Stimulated activated CD4-positive, alpha-beta T cell treated with anti-CD3 and anti-CD28 coated beads, TNF-alpha, amount 100 ng/mL, for 24 hours (primary cell): Measurements from ENCODE around the gene TBCD.
"Not testable (repeated sequence)": the region's sequence is repeated elsewhere in the genome, so short reads cannot be mapped to it uniquely, and the experiment has no call there.

ENCODE experiments used
- DNase-seq, 3 experiments: peaks; one replicate each; pipeline ENCODE4 v3.0.0-alpha.2; 2020; ENCODE audit warnings: low read depth in 3 of 3

TBCD gene

GRCh38 chr17:82729479-82730260 lies 22.2 kb upstream of the TBCD start:
- DNase-seq, result no peak

DNA sequence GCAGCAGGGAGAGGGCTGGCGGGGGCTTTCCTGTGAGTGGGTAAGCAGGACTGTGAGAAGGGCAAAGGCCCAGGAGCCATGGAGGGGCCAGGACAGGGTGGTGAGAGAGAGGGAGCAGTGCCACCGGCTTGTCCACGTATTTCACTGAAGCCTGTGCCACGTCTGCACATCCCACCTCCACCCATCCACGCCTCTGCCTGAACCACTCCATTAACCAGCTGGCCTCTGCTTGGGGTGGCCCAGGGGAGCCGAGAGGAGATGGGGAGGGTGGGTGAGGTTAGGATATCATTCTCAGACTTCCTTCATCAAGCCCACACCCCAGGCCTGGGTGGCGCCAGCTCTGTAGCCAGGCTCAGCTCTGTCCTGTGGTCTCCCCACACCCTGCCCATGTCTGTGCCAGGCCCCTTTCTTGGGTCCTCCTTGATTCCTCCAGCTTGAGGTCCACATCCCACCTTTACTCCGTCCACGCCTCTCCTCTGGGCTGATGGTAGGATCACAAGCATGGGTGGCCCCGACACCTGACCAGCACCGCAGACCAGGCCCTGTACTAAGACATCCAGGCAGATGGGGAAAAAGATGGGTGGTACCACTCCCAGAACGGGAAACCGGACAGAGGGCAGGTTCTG lies 19.6 kb upstream of the TBCD start:
- no peak for DNase-seq

DNA sequence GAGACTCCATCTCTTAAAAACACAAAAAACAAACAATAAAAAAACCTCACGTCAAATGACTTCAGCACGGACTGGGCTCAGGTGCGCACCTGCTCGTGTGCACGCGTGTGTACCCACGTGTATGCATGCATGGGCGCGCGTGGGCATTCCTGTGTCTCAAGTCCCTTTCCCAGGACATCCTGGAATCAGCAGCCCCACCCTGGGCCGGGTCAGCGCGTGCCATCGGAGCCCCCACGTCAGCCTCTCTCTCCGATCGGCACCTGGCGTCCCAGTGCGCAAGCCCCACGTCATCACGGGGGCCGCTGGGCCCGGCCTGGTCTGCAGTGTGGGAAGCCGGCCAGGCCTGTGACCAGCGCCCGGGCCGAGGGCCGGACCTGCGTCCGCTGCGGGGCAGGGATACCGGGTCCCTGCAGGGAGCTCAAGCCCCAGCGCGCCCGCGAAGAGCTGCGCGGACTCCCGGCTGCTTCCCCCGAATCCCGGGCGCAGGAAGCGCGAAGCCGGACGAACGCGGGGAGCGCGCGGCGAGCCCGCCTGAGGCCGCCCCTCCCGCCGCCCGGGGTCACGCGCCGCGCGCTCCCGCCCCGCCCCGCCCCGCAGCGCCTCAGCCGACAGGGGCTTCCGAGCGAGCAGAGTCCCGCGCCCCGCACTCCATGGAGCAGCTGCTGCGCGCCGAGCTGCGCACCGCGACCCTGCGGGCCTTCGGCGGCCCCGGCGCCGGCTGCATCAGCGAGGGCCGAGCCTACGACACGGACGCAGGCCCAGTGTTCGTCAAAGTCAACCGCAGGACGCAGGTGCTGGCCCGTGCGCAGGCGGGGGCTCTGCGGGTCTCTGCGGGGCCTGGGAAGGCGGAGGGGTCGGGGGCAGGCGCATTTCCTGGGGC lies 16.6 kb upstream of the TBCD start, which contains the start of gene FN3K:
TSS of gene FN3K (plus strand) at position 629 of the 880 bp plus-strand sequence. CDS start at position 651, 22 bp downstream.
- DNase-seq, result peak in 1 of 3 experiments; percentile 30

DNA sequence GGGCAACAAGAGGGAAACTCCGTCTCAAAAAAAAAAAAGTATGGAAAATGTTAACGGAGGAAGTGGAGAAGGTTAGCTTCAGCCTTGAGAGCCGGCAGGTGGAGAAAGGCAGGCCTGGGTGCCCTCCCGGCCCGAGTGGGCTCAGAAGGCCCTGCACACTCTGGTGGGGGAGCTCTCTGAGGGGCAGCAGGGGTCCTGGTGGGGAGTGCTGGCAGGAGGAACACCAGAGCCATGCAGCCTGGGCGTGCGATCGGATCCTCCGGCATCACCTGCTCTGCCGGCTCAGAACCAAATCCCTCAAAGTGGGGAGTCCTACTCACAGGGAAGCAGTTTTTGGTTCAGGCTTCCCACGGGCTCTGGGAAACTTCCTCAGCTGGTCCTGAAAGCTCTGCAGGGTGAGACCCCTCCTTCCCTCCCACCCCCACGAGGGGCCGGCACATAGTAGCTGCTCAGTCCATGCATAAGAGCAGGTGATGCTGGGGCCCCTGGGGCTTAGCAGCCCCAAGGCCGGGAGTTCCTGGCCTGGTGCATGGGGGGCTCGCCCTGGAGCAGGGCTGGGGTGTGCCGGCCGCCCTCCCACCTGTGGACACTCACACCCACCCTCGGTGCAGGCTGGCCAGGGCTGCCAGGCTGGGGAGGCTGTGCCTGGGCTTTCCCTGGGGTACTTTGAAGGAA lies 15.2 kb upstream of the TBCD start:
- DNase-seq, result no peak

DNA sequence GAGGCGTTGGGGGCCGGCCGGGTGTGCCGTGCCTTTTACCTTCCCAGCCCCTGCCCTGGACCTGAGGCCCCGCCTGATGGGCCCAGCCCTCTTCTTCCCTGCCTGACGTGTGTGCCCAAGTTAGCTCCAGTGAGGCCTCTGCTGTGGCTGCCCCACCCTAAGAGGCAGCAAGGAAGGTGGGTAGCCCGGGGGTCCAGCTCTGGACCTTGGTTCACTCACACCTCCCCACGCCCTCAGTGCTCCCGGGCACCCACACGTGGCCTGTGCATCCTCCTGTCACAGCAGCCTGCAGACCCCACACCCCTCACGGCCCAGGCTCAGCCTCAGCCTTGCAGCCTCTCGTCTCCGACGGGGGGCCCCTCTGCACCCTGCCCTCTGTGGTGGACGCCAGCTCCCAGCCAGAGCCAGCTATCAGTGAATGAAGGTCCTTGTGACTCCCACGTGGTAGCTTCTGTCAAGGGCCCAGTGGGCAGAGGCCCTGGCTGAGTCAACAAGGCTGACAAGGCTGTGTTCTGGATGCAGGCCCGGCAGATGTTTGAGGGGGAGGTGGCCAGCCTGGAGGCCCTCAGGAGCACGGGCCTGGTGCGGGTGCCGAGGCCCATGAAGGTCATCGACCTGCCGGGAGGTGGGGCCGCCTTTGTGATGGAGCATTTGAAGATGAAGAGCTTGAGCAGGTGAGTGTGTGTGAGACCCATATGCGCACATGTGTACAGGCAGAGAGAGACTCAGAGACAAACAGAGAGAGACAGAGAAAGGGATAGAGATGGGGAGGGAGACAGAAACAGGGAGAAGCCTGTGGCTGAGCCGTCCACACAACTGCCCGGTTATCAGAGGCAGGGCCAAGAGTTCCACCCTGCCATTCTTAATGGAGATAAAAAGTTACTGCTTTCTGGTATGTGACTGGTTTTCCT lies 13.6 kb upstream of the TBCD start:
- no peak for DNase-seq

DNA sequence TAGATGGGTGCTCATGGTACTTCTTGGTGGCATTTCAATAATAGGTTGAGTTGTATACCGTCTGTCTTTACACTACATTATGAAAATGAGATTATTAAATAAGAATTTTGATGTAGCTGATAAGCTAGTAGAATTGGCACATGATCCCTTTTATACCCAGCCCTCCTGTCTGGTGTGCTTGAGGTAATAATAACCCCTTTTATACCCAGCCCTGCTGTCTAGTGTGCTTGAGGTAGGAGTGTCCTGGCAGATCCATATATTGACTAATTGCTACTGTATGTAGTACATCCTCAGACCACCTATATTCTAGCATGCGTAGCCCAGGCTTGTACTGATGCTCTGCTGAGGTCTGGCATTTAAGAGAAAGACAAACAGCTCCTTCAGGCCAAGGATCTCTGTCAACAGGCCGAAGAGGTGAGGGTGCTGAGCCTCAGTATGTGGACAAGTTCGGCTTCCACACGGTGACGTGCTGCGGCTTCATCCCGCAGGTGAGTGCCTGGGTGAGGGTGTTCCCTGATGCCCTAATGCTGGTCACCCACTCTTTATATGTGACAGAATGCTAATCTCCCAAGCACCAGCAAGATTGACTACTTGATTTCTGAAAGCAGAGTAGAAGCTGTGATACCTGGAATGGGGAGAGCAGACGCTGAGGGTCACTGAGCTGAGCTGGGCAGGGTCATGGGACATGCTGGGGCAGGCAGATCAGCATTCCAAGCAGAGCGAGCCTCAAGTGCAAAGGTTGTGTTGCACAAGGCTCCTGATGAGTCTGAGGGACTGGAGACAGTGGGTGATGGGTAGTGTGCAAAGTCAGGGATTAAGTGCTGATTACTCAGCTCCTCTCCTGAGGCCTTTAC lies 10.7 kb upstream of the TBCD start:
- DNase-seq, result no peak

DNA sequence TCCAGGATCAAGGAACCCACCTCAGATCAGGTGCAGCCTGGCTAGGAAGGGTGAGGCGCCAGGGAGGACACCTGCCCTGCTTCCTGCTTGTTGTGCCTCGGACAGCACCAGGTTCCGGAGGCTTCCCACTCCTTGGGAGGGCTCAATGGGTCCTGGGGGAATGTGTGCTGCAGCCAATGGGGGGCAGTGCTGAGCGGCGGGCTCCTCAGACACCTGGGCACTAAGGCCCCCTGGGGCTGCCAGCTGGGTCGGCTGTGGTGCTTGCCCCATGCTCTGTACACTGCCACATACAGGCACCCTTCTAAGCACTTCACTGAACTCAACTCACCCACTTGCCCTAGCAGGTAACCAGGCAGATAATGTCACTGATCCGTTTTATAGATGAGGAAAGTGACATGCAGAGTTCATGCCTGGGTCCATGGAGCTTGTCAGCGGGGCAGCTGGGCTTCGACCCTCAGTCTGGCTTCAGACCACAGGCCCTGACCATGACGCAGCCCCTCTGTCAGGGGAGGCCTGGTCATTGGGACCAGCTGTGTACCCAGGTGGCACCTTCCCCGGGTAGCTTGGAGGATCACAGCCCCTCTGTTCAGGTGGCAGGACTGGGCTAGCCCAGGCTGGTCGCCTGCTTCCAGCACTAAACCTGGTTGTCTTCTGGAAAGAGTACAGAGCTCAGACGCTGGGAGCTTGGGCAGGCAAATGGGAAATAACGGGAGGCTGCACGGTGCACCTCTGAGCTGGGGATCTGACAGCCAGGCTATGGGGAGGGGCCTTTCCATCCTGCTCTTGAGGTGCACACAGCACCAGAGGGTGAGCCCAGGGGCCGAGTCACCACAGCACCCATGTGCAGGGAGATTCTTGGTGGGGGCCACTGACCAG lies 8.3 kb upstream of the TBCD start:
- no peak for DNase-seq

DNA sequence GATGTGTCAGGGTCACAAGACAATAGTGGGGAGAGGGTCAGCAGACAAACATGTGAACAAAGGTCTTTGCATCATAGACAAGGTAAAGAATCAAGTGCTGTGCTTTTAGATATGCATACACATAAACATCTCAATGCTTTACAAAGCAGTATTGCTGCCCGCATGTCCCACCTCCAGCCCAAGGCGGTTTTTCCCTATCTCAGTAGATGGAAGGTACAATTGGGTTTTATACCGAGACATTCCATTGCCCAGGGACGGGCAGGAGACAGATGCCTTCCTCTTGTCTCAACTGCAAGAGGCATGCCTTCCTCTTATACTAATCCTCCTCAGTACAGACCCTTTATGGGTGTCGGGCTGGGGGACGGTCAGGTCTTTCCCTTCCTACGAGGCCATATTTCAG lies 7.1 kb upstream of the TBCD start:
- not testable (repeated sequence) for DNase-seq

DNA sequence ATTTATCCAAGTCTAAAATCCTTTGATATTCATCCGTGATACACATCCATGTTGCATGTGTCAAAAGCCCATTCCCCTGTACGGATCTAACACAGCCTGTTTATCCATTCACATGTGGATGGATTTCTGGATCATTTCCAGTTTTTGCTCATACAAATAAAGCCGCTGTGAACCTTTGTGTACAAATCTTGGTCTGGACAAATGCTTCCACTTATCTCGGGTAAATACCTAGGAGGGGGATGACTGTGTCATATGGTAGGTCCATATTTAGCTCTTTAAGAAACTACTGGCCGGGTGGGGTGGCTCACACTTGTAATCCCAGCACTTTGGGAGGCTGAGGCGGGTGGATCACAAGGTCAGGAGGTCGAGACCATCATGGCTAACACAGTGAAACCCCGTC lies 6.3 kb upstream of the TBCD start:
- DNase-seq, result no peak

DNA sequence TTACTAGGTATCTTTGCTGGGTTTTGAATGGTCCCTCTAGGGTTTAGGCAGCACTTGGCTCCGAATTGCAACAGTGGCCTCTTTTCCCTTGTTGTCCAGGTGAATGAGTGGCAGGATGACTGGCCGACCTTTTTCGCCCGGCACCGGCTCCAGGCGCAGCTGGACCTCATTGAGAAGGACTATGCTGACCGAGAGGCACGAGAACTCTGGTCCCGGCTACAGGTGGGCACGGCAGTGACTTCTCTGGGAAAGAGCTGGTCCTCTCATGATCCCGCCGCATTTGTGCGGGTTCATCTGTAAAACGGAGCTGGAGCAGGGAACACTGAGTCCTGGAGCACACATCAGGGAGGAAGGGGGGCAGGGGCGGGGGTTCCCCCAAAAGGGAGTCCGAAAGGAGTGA lies 3.1 kb upstream of the TBCD start:
- no peak for DNase-seq

- DNase-seq, result no peak
These were observed 1.5 kb upstream of the TBCD start for GRCh38 chr17:82750241-82750908.

GRCh38 chr17:82751171-82751570 lies 694 bp upstream of the TBCD start:
- DNase-seq, result no peak

DNA sequence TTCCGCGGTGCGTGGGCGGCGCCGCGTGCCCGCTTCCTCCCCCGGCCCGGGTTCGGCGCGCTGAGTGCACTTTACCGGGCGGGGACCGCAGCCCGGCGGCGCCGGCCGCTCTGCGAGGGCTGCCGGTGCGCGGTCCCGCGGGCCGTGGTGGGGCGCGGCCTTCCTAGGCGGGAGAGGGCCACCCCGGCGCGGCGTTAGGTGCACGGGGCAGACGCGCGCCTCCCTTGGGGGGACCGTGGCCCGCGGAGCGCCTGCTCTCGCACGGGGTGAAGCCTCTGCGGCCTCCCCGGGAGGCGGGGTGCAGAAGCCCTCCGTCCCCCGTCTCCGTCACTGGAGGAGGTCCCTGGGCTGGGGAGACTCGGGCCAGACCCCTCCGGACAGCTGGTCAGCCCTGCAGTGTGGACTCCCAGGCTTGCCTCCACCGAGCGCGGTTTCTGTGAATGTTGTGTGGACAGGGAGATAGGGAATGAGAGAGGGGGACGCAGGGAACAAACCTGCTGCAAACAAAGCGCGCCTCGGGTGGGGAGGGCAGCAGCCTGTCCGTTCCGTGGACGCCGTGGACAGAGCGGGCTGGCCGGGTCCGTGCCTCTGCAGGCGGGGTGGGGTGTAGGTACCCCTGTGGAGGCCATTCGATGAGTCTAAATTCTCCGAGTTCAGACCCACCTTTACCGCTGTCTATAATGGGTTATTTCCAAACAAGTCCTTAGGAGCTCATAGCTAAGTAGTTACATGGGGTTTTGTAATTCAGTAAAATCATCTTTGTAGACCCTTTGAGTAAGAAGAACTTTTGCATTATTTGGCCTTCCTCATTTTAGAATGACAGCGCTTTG lies 721 bp downstream of the TBCD start:
- no peak for DNase-seq

GRCh38 chr17:82753201-82753464 lies 1.3 kb downstream of the TBCD start:
- no peak for DNase-seq

GRCh38 chr17:82754297-82755208 lies 2.7 kb downstream of the TBCD start:
- no peak for DNase-seq

- no peak for DNase-seq
These were observed 4.3 kb downstream of the TBCD start for GRCh38 chr17:82756166-82756565.

DNA sequence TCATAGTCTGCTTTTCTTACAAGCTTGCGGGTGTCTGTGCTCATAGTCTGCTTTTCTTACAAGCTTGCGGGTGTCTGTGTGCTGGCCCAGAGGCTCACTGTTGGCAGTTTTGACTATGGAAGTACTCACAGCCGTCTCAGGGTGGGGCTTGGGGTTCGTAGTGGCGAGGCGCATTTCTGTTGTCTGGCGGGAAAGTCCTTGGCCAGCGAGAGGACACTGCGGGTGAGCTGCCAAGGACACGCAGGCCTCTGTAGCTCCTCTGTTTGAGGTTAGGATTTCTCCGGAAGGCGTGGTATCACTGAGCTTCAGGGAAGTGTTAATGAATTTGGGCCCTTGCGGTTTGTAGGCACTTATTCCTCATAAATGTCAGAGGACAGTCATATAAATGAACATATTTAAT lies 13.5 kb downstream of the TBCD start:
- no peak for DNase-seq
